Activated T-helper 17 cell treated with anti-CD3 and anti-CD28 coated beads, Interleukin-2, amount 50 U/mL, for 72 hours (primary cell): ENCODE results near the gene DOK3. TPM values are rescaled to one million over a fixed set of nuclear protein-coding genes. Genes with fewer than 3 reads are reported as not detected.

Source experiments
- ATAC-seq: fragments of 150-1000 bp; cut with Tn5 transposase; replicated peaks from 2 replicates; pipeline ENCODE4 v1.10.0; 2021; ENCODE audit warnings: mild to moderate bottlenecking, moderate library complexity
- H3K27ac Mint-ChIP-seq: one replicate; pipeline ENCODE4 v1.8.0; 2022; ENCODE audit warnings: mixed read lengths
- H3K27me3 Mint-ChIP-seq: one replicate; pipeline ENCODE4 v1.8.0; 2022; ENCODE audit warnings: mixed read lengths
- H3K36me3 Mint-ChIP-seq: one replicate; pipeline ENCODE4 v1.8.0; 2022; ENCODE audit warnings: low read depth, mild to moderate bottlenecking, mixed read lengths
- H3K4me1 Mint-ChIP-seq: one replicate; pipeline ENCODE4 v1.8.0; 2022; ENCODE audit warnings: mixed read lengths
- H3K4me3 Mint-ChIP-seq: one replicate; pipeline ENCODE4 v1.8.0; 2022; ENCODE audit warnings: mild to moderate bottlenecking, mixed read lengths
- H3K9me3 Mint-ChIP-seq: one replicate; pipeline ENCODE4 v1.8.0; 2022; ENCODE audit warnings: mixed read lengths
- total RNA-seq, 2 donors: library from RNA; stranded (reverse); gene quantifications; one replicate each; pipeline ENCODE4 v1.2.3, GENCODE V29; 2022

The DOK3 gene
- total RNA-seq, 2 donors from 2014 or later: 5.6 to 13.7 TPM

DNA sequence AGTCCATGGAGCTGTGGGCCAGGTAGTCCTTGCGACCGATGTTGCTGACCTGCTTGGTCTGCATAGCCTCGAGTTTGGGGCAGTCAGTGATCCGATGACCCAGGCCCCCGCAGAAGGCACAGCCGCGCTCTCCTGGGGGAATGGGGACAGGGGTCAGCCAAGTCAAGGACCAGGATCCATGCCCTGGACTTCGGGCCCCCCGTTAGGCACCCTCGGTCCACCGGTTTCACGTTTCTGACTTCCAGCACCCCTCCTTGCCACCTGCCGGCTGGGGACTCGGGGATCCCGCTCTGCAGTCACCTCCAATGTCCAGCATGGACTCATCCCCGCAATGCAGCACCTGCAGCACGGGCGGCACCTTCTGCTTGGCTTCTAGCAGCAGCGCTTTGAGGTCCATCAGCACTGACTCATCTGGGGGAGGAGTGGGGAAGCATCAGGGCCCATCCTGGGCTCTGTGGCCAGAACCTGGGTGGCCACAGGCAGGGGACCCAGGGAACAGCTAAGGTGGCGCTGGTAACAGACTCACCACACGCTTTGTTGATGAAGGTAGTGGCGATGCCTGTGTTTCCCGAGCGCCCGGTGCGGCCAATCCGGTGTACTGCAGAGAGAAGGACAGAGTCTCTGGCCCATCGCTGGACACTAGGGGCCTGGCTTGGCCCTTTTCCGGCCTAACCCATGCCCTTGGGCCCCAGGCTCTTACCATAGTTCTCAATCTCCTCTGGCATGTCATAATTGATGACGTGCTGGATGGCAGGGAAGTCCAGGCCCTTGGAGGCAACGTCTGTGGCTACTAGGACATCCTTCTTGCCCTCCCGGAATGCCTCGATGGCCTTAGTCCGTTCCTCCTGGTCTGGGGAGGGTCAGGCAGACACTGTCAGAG, 2.4 kb upstream of the DOK3 start:
- Mint-ChIP-seq H3K4me1 (peaks cover 13% of the 10 kb centered on the region), H3K9me3 (no peaks in the 10 kb centered on the region), H3K36me3 (peaks cover 64% of the 10 kb centered on the region), H3K27ac (no peak overlapping the region), H3K4me3 (no peak overlapping the region), H3K27me3 (no peaks in the 10 kb centered on the region)
- ATAC-seq: no peak

DNA sequence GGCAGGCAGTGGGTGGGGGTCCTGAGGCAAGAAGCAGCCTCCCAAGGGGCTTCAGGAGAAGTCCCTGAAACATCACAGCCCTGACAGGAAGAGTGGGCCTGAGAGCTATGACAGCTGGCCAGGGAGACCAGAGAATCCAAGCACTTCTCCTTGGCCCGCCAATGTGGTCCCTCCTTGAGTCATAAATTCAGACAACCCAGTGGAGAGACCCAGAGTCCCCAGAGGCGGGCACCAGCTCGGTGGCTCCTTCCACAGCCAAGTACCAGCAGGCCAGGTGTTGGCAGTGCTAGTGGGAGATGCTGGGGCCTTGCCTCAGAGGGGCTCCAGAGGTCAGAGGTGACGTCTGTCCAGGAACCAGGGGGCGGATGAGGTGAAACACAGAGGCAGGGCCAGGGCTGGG, 1.6 kb upstream of the DOK3 start:
- Mint-ChIP-seq H3K4me3 (no peak overlapping the region), H3K36me3 (peaks cover 55% of the 10 kb centered on the region), H3K27me3 (no peaks in the 10 kb centered on the region), H3K9me3 (no peaks in the 10 kb centered on the region), H3K27ac (no peak overlapping the region), H3K4me1 (peaks cover 9% of the 10 kb centered on the region)
- ATAC-seq: no peak

DNA sequence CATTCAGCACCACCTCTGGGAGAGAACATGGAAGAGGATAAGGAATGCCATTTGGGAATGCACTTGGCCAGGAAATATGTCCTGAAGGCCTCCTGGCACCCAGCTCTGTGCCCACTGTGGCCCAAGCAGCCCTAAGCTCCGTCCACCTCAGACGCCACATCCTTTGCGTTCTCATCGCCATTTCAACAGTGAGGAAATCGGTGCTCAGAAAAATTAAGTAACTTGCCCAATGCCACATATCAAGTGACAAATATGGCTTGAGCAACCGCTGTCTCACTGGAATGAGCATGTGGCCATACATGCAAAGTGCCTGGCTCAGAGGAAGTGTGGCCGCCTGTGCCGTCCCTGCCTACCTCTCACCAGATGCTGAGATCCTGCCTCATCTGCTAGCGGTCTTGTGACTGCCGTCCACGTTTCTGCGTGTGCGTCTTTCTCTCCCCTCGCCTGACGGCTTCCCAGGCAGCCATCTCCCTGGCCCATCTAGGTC, 984 bp upstream of the DOK3 start:
- Mint-ChIP-seq H3K27me3 (no peaks in the 10 kb centered on the region), H3K4me1 (peaks cover 6% of the 10 kb centered on the region), H3K27ac (no peak overlapping the region), H3K9me3 (no peaks in the 10 kb centered on the region), H3K4me3 (no peak overlapping the region), H3K36me3 (peaks cover 50% of the 10 kb centered on the region)
- ATAC-seq: no peak

DNA sequence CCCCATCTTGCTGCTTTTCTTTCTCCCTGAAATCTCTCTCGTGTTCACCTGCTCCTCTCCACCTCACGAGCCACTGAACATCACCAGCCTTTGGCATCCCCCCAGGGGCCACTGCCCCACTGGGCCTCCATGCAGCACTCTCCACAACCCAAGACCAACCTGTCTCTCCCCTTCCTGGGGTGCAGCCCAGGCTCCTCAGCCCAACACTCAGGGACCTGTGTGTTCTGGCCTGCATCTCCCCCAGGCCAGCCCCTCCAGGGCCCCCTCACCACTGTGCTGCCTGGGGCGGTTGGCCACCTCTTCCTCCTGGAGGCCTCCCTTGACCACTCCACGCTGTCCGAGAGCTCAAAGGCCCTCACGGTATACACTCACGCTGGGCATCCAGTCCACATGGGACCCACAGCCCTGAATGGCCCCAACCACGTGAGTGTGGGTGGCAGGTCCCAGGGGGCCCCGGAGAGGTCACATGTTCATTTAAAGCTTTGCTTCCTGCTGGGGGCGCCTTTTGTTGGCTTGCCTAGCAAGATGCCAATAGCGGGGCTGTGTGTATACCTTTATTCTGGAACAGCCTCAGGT, 453 bp upstream of the DOK3 start:
- no peaks in the 10 kb centered on the region for H3K27me3 Mint-ChIP-seq
- ATAC-seq: no peak

DNA sequence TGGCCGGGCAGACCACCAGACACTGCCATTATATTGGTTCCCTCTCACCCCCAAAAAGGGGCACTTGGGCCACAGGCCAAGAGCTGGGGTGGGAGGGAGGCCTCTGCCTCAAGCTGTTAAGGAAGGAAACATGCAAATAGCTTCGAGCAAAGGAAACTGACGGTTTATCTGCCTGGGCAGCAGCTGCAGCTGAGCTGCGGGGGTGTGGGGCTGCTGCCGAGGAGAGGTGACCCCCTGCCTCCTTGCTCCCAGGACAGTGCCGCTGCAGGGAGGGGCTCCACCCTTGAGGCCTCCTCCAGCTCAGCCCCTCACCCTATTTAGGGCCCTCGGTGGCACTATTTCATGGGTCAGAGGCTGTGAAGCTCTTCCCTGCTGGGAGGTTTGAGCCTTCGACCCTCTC, 789 bp downstream of the DOK3 start:
- H3K27me3 Mint-ChIP-seq: no peaks in the 10 kb centered on the region
- peaks cover 32% of the 10 kb centered on the region for H3K36me3 Mint-ChIP-seq
- ATAC-seq: no peak
- H3K4me3 Mint-ChIP-seq: no peak overlapping the region
- peaks cover 1% of the 10 kb centered on the region for H3K4me1 Mint-ChIP-seq
- no peak overlapping the region for H3K27ac Mint-ChIP-seq
- no peaks in the 10 kb centered on the region for H3K9me3 Mint-ChIP-seq

More for the DNA sequence above, 453 bp upstream of the DOK3 start:
- Mint-ChIP-seq H3K9me3 (no peaks in the 10 kb centered on the region), H3K4me3 (no peak overlapping the region), H3K4me1 (peaks cover 4% of the 10 kb centered on the region), H3K27ac (no peak overlapping the region), H3K36me3 (peaks cover 44% of the 10 kb centered on the region)

DNA sequence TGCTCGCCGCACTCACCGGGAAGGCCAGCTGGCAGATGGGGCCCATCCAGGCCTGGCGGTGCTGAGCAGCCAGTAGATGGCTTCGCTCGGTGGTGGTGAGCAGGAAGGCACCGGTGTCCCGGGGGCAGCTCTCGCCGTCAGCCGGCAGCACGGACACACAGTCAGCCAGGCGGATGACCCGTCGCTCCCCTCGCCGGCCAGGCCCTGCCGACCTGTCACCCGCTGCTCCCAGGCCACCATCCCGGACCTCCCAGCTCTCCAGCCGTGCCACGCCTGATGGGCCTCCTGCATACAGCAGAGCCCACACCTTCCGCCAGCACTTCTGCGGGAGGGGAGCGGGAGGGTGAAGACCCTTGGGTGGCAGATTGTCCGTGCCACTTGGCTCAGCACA, 1.4 kb downstream of the DOK3 start:
- Mint-ChIP-seq H3K4me1 (no peaks in the 10 kb centered on the region), H3K27ac (no peak overlapping the region), H3K27me3 (no peaks in the 10 kb centered on the region), H3K4me3 (no peak overlapping the region), H3K9me3 (no peaks in the 10 kb centered on the region), H3K36me3 (peaks cover 26% of the 10 kb centered on the region)
- no peak for ATAC-seq

DNA sequence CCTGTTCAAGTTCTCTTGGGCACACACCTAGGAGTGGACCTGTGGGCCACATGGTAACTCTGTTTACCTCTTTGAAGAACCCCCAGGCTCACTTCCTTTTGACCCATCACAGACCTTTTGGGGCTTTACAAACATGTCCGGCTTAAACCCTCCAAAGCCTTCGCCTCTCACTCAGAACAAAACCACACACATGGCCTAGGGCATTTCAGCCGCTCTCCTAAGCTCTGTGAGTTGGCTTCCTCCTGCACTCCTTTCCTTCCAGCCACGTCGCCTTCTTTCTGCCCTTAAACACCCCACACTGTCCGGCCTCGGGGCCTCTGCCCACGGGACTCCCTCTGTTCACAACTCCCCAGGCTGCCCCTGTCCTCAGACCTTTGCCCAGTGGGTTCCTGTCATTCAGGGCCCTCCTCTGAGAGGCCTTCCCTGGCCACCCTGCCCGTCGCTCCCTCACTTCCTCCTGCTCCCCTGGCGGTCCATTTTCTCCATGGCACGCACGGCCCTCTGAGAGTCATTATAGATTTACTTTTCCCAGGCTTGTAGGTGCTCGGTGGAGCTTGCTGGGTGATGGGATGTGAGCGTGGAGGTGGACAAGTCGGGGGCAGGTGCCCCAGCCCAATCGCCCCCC, 1.9 kb downstream of the DOK3 start:
- Mint-ChIP-seq H3K27me3 (no peaks in the 10 kb centered on the region), H3K9me3 (no peaks in the 10 kb centered on the region), H3K36me3 (peaks cover 21% of the 10 kb centered on the region), H3K4me1 (no peaks in the 10 kb centered on the region), H3K27ac (peak overlapping the region; percentile 25), H3K4me3 (no peak overlapping the region)
- no peak for ATAC-seq

DNA sequence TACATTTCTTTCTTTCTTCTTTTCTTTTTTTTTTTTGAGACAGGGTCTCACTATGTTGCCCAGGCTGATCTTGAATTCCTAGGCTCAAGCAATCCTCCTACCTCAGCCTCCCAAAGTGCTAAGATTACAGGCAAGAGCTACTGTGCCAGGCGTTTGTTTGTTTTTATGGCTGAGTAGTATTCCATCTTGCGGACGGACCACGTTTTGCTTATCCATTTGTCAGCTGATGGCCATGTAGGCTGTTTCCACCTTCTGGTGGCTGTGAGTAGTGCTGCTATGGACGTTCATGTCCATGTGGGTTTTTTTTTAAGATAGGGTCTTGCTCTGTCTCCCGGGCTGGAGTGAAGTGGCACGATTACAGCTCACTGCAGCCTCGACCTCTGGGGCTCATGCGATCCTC, 2.5 kb downstream of the DOK3 start:
- Mint-ChIP-seq H3K27me3 (no peaks in the 10 kb centered on the region), H3K4me3 (no peak overlapping the region), H3K36me3 (peaks cover 15% of the 10 kb centered on the region), H3K27ac (peak overlapping the region; percentile 25), H3K4me1 (no peaks in the 10 kb centered on the region), H3K9me3 (no peaks in the 10 kb centered on the region)
- ATAC-seq: no peak

DNA sequence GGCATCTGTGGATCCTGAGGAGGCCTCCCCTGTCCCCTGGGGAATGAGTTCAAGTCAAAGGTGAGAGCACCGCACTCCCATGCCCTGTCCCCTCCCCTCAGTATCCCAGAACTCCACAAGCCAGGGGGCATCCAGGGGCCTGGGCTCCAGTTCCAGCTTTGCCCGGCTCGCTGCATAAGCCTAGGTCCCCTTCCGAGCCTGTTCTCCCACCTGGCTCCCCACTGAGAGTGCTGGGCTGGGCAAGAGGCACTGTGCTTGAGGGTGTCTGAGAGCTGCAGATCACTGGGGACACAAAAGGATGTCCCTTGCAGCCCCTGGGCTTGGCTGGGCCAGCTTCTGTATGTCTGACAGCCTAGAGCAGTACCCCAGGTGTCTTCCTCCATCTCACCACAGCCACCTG, 4.6 kb downstream of the DOK3 start:
- H3K36me3 Mint-ChIP-seq: no peaks in the 10 kb centered on the region
- no peaks in the 10 kb centered on the region for H3K4me1 Mint-ChIP-seq
- no peak for ATAC-seq
- no peaks in the 10 kb centered on the region for H3K27me3 Mint-ChIP-seq
- no peaks in the 10 kb centered on the region for H3K9me3 Mint-ChIP-seq
- H3K4me3 Mint-ChIP-seq: no peak overlapping the region
- no peak overlapping the region for H3K27ac Mint-ChIP-seq

DNA sequence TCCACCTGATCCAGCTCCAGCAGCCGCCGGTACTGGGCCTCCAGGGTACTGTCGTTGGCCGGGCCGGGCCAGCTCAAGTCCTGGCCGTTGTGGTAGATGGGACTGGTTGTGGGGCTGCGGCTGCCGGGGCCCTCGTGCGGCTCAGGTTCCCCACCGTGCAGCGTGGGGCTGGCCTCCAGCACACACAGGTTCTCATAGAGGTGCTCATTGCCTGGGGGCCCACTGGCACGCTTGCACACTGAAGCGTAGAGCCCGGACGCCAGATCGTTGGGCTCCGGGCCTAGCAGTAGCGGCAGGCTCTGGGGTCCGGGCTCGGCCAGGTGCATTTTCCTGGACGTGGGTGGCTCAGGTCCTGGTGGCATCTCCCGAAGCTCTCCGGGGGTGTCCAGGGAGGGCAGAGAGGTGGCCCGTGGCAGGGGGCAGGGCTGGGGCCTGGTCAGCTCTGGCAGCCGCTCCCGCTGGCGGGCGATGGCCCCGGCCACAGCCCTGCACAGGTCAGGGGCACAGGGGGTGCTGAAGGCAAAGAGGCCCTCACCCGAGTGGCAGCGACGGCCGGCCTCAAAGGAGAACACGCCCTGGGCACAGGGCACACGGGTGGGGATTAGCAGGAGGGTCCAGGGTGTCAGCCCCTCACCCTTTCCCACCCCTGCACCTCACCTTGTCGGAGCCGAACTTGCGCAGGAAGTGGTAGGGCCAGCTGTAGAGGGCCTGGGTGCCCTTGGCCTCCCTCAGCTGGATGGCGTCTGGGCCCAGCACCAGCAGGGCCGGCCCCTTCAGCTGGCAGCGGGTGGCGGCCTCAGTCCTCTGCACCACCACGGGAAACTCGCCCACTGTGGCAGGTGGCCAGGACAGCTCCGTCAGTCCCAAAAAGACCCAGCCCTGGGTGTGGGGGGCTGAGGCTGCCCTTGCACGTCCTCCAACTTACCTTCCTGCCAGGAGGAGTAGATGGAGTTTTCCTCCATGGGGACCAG, 5.3 kb downstream of the DOK3 start:
- no peak overlapping the region for H3K4me3 Mint-ChIP-seq
- no peaks in the 10 kb centered on the region for H3K27me3 Mint-ChIP-seq
- ATAC-seq: no peak
- no peaks in the 10 kb centered on the region for H3K36me3 Mint-ChIP-seq
- H3K9me3 Mint-ChIP-seq: no peaks in the 10 kb centered on the region
- H3K27ac Mint-ChIP-seq: no peak overlapping the region
- H3K4me1 Mint-ChIP-seq: no peaks in the 10 kb centered on the region

DNA sequence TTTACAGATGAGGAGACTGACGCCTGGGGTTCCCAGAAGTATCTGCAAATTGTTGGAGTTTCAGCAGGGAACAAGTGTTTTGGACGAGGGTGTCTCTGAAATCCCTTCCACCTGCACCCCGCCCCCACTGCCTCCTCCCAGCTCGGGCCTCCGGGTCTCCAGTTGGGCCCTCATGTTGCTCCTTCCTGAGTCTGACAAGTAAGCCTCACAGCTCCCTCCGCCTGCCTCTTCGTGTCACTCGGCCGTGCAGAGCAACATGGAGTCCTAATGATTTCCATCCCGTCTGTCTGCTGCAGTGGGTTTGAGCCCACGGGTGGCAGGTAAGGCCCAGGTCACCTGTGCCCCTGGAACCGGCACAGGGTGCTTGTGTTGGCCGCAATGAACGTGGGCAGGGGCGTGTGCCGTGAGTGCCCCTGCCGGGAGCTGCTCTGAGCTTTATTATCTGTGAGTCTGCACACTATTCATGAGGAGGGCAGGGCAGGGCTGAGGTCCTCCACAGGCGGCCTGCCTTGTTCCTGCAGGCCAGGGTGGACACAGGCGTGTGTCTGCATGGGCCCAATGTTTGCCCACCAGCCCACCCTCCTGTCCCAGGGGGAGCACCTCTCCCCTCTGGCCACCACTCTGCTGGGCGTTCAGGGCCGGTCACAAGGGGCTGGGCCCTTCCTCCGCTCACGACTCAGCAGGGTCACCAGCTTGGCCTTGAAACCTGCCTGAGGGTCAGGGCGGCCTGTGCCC, 6.1 kb downstream of the DOK3 start:
- H3K36me3 Mint-ChIP-seq: no peaks in the 10 kb centered on the region
- H3K4me1 Mint-ChIP-seq: peaks cover 5% of the 10 kb centered on the region
- no peaks in the 10 kb centered on the region for H3K27me3 Mint-ChIP-seq
- no peak overlapping the region for H3K27ac Mint-ChIP-seq
- no peaks in the 10 kb centered on the region for H3K9me3 Mint-ChIP-seq
- ATAC-seq: no peak
- no peak overlapping the region for H3K4me3 Mint-ChIP-seq

DNA sequence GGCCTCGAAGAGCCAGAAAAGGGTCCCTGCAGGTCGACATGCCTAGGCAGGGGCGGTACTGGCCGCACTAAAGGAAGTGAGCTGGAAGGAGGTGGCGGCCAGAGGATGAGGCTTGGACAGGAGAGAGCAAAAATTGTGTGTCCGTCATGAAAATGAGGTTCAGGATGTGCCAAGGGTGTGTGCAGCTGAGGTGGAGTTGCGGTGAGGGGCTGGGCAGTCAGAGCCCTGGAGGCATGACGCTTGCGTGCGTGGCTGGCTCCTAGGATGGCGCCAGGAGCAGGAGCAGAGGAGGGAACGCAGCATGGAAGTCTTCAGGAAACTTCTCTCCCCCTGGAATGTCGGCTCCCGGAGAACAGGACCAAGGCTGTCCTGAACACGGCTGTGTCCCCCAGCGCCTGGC, 6.7 kb downstream of the DOK3 start:
- ATAC-seq: no peak
- no peaks in the 10 kb centered on the region for H3K27me3 Mint-ChIP-seq
- no peaks in the 10 kb centered on the region for H3K9me3 Mint-ChIP-seq
- no peak overlapping the region for H3K27ac Mint-ChIP-seq
- H3K4me1 Mint-ChIP-seq: peaks cover 8% of the 10 kb centered on the region
- no peaks in the 10 kb centered on the region for H3K36me3 Mint-ChIP-seq
- H3K4me3 Mint-ChIP-seq: no peak overlapping the region

DNA sequence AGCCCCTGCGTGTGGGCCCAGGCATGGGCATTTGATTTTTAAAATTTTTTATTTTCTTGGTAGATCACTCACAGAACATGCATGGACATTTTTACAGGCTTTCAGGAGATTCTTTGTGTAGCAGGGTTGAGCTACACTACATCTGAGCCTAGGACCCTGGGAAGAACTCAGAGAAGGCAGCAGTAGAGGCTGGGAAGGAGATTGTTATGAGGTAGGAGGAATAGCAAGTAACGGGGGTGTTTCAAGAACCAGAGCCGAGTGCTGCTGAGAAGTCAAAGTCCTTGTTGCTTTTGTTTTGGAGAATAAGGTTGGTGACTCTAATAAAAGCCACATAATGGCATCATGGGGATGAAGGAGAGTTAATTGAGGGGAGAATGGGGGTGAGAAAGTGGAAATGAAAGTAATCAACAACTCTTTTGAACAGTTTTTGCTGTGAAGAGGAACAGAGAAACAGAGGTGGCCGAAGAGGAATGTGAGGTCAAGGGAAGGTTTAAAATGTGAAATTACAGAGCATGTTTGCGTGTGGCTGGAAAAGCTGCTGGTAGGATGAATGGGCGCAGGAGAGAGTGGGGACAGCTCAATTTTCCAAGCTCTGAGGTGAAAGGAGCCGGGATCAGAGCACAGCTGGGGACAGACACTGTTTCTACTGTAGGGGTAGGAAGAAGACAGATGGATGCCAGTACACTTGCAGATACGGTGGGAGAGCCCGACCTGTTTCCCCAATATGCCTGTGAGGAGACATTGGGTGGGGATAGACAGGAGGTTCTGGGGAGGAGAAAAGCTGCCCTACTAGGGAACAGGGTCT, 7.5 kb downstream of the DOK3 start:
- H3K27me3 Mint-ChIP-seq: no peaks in the 10 kb centered on the region
- H3K9me3 Mint-ChIP-seq: no peaks in the 10 kb centered on the region
- H3K36me3 Mint-ChIP-seq: no peaks in the 10 kb centered on the region
- H3K27ac Mint-ChIP-seq: no peak overlapping the region
- H3K4me1 Mint-ChIP-seq: peaks cover 8% of the 10 kb centered on the region
- no peak overlapping the region for H3K4me3 Mint-ChIP-seq
- no peak for ATAC-seq
